ENCODE data around the gene ERN1.

ERN1 gene

GRCh38 chr17:64120159-64120810 lies 9.7 kb downstream of the ERN1 start:
- DNase-seq = no peak
- intact Hi-C loops (cut with DNase I) = no loop called here

- peak in 18 of 42 donors; percentile 3 to 58 (median 15) for DNase-seq
- intact Hi-C loops (cut with DNase I) = no loop called here
Observed at GRCh38 chr17:64117981-64118979, 11.7 kb downstream of the ERN1 start.

DNA sequence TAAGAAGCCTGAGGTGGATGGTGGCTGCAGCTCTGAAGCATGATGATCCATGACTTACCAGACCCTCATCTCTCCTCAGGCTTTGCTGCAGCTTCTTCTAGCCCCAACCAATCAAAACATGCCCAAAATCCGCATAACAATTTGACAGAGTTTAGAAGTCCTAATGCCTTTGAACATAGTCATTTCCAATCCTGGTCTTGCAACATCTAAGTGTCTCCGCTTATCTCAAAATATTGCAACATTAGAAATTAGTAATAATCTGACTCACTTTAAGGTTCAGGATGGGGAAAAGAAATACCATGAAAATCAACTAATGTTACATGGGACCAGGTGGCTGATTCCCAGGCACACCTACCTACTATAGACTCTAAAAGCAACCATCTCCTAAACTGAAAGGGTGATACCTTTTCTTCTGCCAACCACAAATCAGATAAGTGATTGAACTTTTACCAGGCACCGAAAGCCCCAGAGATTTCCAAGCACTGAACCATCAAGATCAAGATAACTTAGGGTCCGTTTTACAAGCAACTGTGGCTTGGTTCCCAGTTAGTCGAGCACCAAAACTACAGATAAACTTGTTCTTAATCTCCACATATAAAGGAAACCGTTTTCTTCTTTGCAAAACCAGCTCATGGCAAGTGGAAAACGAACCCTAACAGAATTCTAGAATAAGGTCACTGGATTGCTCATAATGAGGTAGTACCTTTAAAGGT lies 14.0 kb downstream of the ERN1 start:
- intact Hi-C loops (cut with DNase I) = no loop called here
- DNase-seq = no peak

DNA sequence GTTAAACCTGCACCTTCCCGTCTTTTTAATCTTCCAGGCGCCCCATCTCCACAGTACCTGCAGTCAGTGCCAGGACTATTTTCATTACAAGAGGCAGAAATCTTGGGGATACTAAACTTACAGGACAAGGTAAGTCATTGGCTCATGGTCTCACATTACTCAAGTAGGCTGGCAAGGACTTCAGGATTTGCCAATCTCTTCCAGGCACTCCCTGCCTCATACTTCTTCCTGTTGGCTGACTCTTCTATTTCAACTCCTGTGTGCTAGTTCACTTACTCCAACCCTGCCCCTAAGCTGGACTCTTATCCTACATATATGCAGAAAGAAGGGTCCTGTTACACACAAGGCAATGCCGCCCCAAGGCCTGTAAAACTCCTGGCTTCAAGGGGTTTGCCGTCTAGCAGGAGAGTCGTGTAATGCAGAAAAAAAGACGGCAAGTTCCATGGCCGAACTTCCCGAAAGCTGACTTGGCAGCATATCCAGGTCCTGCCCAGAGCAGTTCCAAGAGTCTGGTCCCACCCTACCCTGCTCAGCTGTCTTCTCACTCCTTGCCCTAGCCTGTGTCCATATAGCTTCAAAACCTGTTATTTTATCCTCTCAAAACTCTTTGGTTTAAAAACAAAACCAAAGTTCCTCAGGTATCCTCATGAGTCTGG lies 14.8 kb downstream of the ERN1 start:
- intact Hi-C loops (cut with DNase I) = no loop called here
- no peak for DNase-seq

DNA sequence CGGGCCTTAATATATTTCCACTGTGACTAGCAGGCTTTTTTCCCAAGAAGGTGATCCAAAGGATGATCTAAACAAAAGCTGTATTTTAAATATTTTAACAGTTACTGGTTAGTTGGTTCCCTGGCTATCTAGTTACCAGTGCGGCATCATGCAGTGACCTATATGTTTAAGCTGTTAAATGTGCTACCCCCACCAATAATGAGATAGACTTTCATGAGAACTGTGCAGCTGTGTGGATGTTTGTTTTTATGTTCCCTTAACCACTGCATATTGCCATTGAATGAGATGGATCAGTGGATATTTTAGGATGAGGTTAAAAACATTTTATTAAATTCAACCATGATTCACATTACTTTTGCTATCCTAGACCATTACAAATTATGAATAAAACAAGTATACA lies 16.9 kb downstream of the ERN1 start:
- no peak for DNase-seq
- intact Hi-C loops (cut with DNase I) = no loop called here

- no peak for DNase-seq
- intact Hi-C loops (cut with DNase I) = no loop called here
Observed at GRCh38 chr17:64111831-64112230, 18.1 kb downstream of the ERN1 start.

GRCh38 chr17:64110379-64111152 lies 19.4 kb downstream of the ERN1 start:
- intact Hi-C loops (cut with DNase I) = no loop called here
- DNase-seq = no peak

DNA sequence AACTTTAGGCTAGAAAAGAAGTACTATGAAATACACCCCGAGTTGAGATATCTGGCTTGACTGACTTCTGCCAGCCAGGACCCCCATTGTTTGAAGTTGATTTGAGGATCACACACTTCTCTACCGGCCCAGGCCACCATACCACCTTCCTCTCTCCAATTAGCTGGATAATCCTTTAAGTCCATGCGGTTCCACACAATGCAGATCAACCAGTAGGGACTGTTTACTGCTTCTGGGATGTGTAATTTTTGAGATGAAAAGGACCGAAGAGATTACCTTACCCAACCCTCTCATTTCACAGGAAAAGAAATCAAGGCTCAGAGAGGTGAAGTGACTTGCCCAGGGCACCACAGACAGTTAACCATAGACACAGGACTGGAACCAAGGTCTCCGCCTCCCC lies 20.5 kb downstream of the ERN1 start:
- intact Hi-C loops (cut with DNase I) = no loop called here

DNA sequence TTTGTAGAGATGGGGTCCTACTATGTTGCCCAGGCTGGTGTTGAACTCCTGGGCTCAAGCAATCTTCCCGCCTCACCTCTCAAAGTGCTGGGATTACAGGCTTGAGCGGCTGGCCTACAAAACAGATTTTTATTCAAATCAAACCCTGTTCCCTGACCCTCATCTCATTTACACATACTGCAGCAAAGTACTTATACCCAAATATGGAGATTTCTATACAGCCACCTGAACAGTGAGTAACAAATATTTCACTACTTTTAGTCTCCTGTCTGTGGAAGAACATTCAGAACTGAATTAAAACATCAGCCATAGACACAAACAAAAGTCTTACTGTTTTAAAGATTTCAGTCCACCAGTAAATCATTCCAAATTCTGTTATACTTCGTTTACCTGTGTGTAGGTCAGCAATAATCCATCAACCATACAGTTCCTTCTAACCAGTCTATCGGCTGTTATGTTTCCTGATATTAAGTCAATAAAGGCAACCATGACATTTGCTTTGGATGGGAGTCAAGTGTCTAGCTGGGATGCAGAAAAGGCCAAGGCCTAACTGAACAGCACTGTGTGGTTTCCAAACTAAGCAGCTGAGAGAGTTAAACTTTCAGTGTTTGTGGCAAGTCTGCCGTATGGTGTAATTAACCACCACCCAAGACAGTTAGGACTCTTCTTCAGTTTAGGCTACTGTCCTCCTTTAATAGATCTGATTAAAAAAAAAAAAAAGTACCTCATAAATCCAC lies 22.3 kb downstream of the ERN1 start:
- DNase-seq = no peak
- intact Hi-C loops (cut with DNase I) = no loop called here

More for the DNA sequence above, 20.5 kb downstream of the ERN1 start:
- DNase-seq = no peak

- no peak for DNase-seq
- intact Hi-C loops (cut with DNase I) = no loop called here
Observed at GRCh38 chr17:64106918-64107317, 23.0 kb downstream of the ERN1 start.

GRCh38 chr17:64103391-64104364 lies 26.3 kb downstream of the ERN1 start:
- DNase-seq = no peak
- intact Hi-C loops (cut with DNase I) = no loop called here

DNA sequence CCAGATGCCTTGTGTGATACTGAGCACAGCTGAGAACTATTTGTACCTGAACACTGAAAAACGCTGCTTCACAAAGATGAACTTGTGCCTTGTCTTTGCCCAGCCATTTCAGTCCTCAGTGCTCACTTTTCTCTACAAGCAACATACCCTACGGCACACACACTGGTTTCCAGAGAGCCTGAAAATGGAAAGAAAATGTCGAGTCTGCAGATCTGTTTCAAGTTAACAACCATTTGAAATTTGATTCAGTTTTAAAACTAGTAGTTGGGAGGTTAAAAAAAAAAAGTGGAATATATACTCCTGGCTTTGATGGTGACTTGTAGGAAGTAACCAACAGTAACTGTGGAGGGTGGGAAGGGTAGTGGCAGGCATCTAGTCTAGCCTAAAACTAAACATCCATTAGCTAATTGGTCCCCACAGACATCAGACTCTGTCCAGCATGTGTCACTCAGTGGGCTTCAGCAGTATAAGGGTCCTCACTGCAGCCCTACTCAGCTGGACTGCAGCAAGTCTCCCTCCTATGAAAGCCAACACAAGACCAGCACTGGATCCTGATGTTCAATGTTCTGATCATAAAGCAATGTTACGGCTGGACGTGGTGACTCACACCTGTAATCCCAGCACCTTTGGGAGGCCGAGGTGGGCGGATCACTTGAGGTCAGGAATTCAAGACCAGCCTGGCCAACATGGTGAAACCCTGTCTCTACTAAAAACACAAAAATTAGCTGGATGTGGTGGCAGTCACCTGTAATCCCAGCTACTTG lies 27.1 kb downstream of the ERN1 start:
- DNase-seq = no peak
- intact Hi-C loops (cut with DNase I) = no loop called here

- DNase-seq = no peak
- intact Hi-C loops (cut with DNase I) = no loop called here
Observed at GRCh38 chr17:64099543-64099942, 30.4 kb downstream of the ERN1 start.

DNA sequence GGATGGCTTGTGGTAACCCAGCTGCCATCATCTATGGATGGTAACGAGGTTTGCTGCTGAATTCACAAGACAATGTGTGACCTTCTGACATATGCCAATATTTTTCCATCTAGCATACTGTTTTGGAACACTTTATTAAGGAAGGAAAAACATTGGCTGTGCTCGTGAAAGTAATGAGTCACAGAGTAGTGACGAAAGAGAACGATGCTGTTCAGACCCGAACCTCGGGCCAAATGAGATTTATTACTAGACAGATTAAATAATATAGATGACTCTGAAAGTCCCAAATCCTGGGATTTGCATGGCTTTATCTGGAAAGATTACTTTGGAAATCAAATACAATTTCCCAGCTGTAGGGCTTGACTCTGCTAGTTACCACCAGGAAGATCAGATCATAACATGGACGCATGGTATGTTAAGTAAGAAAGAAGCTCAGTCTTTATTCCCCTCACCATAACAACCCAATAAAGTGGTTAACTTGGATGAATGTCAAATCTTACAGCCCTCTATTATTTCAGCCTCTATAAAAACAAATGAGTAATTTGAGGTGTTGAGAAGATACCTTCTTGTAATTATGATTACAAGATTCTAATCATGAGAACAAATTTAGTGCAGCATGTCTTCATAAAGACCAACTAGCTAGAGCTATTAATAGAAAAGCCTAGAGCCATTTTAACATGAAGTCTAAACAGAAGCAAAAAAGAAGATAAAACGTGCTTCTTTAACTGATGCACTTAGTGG lies 32.6 kb downstream of the ERN1 start:
- intact Hi-C loops (cut with DNase I) = no loop called here
- DNase-seq = no peak

- DNase-seq = no peak
- intact Hi-C loops (cut with DNase I) = no loop called here
Observed at GRCh38 chr17:64096037-64096436, 33.9 kb downstream of the ERN1 start.
